Measurements from ENCODE around the gene PLEKHO2.
A peak's percentile ranks its signal among the peaks of the same experiment; 100 is the strongest.

The PLEKHO2 gene

GRCh38 chr15:64845831-64846595 lies 4.3 kb downstream of the PLEKHO2 start:
- H3K4me3 ChIP-seq (ENCODE audit: low read length), result peak overlapping the region; percentile 96
- no peak for DNase-seq (ENCODE audit: low read depth)
- no peak for TF ChIP-seq CTCF (conservative IDR thresholded peaks at IDR 0.05; ENCODE audit: low read length)

GRCh38 chr15:64847016-64847415 lies 5.3 kb downstream of the PLEKHO2 start:
- H3K4me3 ChIP-seq (ENCODE audit: low read length), result no peak overlapping the region
- no peak for DNase-seq (ENCODE audit: low read depth)
- no peak for TF ChIP-seq CTCF (conservative IDR thresholded peaks at IDR 0.05; ENCODE audit: low read length)

- no peak overlapping the region for H3K4me3 ChIP-seq (ENCODE audit: low read length)
Measured at GRCh38 chr15:64847448-64847847, 5.7 kb downstream of the PLEKHO2 start.

GRCh38 chr15:64847876-64848716 lies 6.4 kb downstream of the PLEKHO2 start:
- TF ChIP-seq CTCF (conservative IDR thresholded peaks at IDR 0.05; ENCODE audit: low read length), result no peak
- H3K4me3 ChIP-seq (ENCODE audit: low read length), result no peak overlapping the region
- no peak for DNase-seq (ENCODE audit: low read depth)

More at GRCh38 chr15:64847448-64847847, 5.7 kb downstream of the PLEKHO2 start:
- TF ChIP-seq CTCF (conservative IDR thresholded peaks at IDR 0.05; ENCODE audit: low read length), result no peak
- no peak for DNase-seq (ENCODE audit: low read depth)

GRCh38 chr15:64850778-64851502 lies 9.2 kb downstream of the PLEKHO2 start:
- no peak overlapping the region for H3K4me3 ChIP-seq (ENCODE audit: low read length)
- DNase-seq (ENCODE audit: low read depth), result no peak
- no peak for TF ChIP-seq CTCF (conservative IDR thresholded peaks at IDR 0.05; ENCODE audit: low read length)

GRCh38 chr15:64851503-64851840 lies 9.8 kb downstream of the PLEKHO2 start:
- H3K4me3 ChIP-seq (ENCODE audit: low read length), result peak overlapping the region; percentile 29
- peak; percentile 95 for DNase-seq (ENCODE audit: low read depth)
- TF ChIP-seq CTCF (conservative IDR thresholded peaks at IDR 0.05; ENCODE audit: low read length), result no peak
